Keratinocyte (primary cell): ENCODE measurements around the gene TRIM6. TPM values are rescaled to one million over a fixed set of nuclear protein-coding genes. Genes with fewer than 3 reads are reported as not detected.

Experiments
- DNase-seq: peaks from one replicate; pipeline ENCODE4 v3.0.0-alpha.2; 2011; ENCODE audit warnings: low read depth, missing footprints, low spot score
- FAIRE-seq: peaks from 2 replicates; lab custom pipeline; 2011; peaks lifted over from hg19 to GRCh38; lab: Jason Lieb, UNC
- H2AFZ ChIP-seq: 2 replicates; pipeline ENCODE4 v1.6.0; 2012; ENCODE audit warnings: low read length, control low read depth, inconsistent platforms; ENCODE audit not compliant: control insufficient read depth
- H3K27ac ChIP-seq: 2 replicates; pipeline ENCODE4 v1.5.1; 2011; ENCODE audit warnings: low read length; ENCODE audit not compliant: control insufficient read depth, insufficient read depth
- H3K27me3 ChIP-seq: 3 replicates; pipeline ENCODE4 v1.6.0; 2011; ENCODE audit warnings: low read length; ENCODE audit not compliant: control insufficient read depth, insufficient read depth; ENCODE audit errors: extremely low read depth
- H3K36me3 ChIP-seq, 2 experiments: 2 replicates in 1 of 2; 3 replicates in 1 of 2; pipeline ENCODE4 v1.5.1; 2011; ENCODE audit warnings: low read length in 2 of 2, mild to moderate bottlenecking in 1 of 2; ENCODE audit not compliant: control insufficient read depth in 2 of 2, insufficient read depth in 2 of 2; ENCODE audit errors: extremely low read depth in 1 of 2
- H3K4me1 ChIP-seq: 3 replicates; pipeline ENCODE4 v1.5.1; 2011; ENCODE audit warnings: low read length; ENCODE audit not compliant: control insufficient read depth, insufficient read depth; ENCODE audit errors: extremely low read depth
- H3K4me2 ChIP-seq: 3 replicates; pipeline ENCODE4 v1.6.0; 2011; ENCODE audit warnings: low read depth, low read length; ENCODE audit not compliant: control insufficient read depth, insufficient read depth; ENCODE audit errors: extremely low read depth
- H3K4me3 ChIP-seq, 3 experiments: fragments of 200-600 bp in 1 of 3; sonication (generic) in 1 of 3; 2 replicates in 2 of 3; 3 replicates in 1 of 3; pipeline ENCODE4 v1.5.1; 2011 to 2016; ENCODE audit warnings: low read length in 3 of 3, mild to moderate bottlenecking in 3 of 3, control low read depth in 2 of 3, inconsistent platforms in 1 of 3, low read depth in 1 of 3, mixed read lengths in 1 of 3, mixed run types in 1 of 3, moderate library complexity in 1 of 3; ENCODE audit not compliant: control insufficient read depth in 2 of 3, insufficient read depth in 2 of 3; ENCODE audit errors: extremely low read depth in 1 of 3
- H3K79me2 ChIP-seq: 2 replicates; pipeline ENCODE4 v1.6.0; 2012; ENCODE audit warnings: low read length; ENCODE audit not compliant: control insufficient read depth, insufficient read depth
- H3K9ac ChIP-seq: 3 replicates; pipeline ENCODE4 v1.6.0; 2011; ENCODE audit warnings: low read length; ENCODE audit not compliant: control insufficient read depth, insufficient read depth; ENCODE audit errors: extremely low read depth
- H3K9me1 ChIP-seq: 3 replicates; pipeline ENCODE4 v1.6.0; 2011; ENCODE audit warnings: low read length; ENCODE audit not compliant: control insufficient read depth, insufficient read depth; ENCODE audit errors: extremely low read depth
- H3K9me3 ChIP-seq: 2 replicates; pipeline ENCODE4 v1.5.1; 2012; ENCODE audit warnings: low read depth, low read length; ENCODE audit not compliant: control insufficient read depth
- H4K20me1 ChIP-seq: 3 replicates; pipeline ENCODE4 v1.6.0; 2011; ENCODE audit warnings: low read length; ENCODE audit not compliant: control insufficient read depth, insufficient read depth; ENCODE audit errors: extremely low read depth
- CTCF ChIP-seq, 3 experiments: IDR thresholded peaks in 1 of 3; conservative IDR thresholded peaks in 1 of 3; optimal IDR thresholded peaks in 1 of 3; 2 replicates in 2 of 3; 3 replicates in 1 of 3; pipeline versions ENCODE3 to v1.5.1; 2011; ENCODE audit warnings: low read length in 3 of 3, mild to moderate bottlenecking in 3 of 3, moderate library complexity in 2 of 3, control low read depth in 1 of 3, inconsistent platforms in 1 of 3; ENCODE audit not compliant: insufficient read depth in 2 of 3; ENCODE audit errors: extremely low read depth in 1 of 3
- EZH2 ChIP-seq: IDR thresholded peaks from one replicate; pipeline ENCODE4 v1.6.1; 2012; ENCODE audit warnings: inconsistent platforms, mild to moderate bottlenecking, low read length, moderate library complexity
- dilution Hi-C: fragments of 300-500 bp; cut with MboI; formaldehyde crosslinking; loops from one replicate; pipeline ENCODE4 v1.7.0; 2020; ENCODE audit warnings: low sequenced_read_pairs; ENCODE audit not compliant: extremely low pct_ligation_motif_present
- polyA plus RNA-seq, 5 experiments: library from polyadenylated mRNA; depleted of rRNA in 3 of 5; stranded (reverse) in 3 of 5; stranded (forward) in 1 of 5; unstranded in 1 of 5; fragments of >200 nt; gene quantifications; 1 replicate in 1 of 5; 2 replicates in 3 of 5; 3 replicates in 1 of 5; pipeline versions ENCODE4 v1.2.1 to v1.2.3, GENCODE V29; 2011 to 2012; ENCODE audit warnings: missing spikeins in 2 of 5, low read depth in 1 of 5, low replicate concordance in 1 of 5

TRIM6 gene
- polyA plus RNA-seq, 1 donor (not counting 4 experiments of a cell fraction or from before 2014, with no cell fraction given): 5.2 TPM

GRCh38 chr11:5611627-5612026 is 15.2 kb downstream of the TRIM6 start:
- TF ChIP-seq CTCF (optimal IDR thresholded peaks at IDR 0.05 in 1 of 3, IDR thresholded peaks at IDR 0.05 in 1 of 3, conservative IDR thresholded peaks at IDR 0.05 in 1 of 3; ENCODE audit: extremely low read depth in 1 of 3, insufficient read depth in 2 of 3, low read length in 3 of 3) (peak in 1 of 3 experiments; percentile 11), EZH2 (no peak)
- no peaks in the 10 kb centered on the region for H3K79me2 ChIP-seq
- H3K9me3 ChIP-seq: no peaks in the 10 kb centered on the region
- H3K9ac ChIP-seq: no peak overlapping the region
- dilution Hi-C loops: no loop called here
- H3K9me1 ChIP-seq: no peaks in the 10 kb centered on the region
- FAIRE-seq (no peak), DNase-seq (no peak)
- H3K36me3 ChIP-seq: peaks cover 0 to 1% of the 10 kb centered on the region in 2 experiments
- H2AFZ ChIP-seq: no peak overlapping the region
- H3K4me1 ChIP-seq: no peaks in the 10 kb centered on the region
- no peaks in the 10 kb centered on the region for H3K27me3 ChIP-seq
- H3K27ac ChIP-seq: no peak overlapping the region
- H4K20me1 ChIP-seq: no peaks in the 10 kb centered on the region
- H3K4me3 ChIP-seq: no peak overlapping the region
- no peak overlapping the region for H3K4me2 ChIP-seq

- Histone ChIP-seq H3K4me1 (peaks cover 35% of the 10 kb centered on the region), H3K9ac (peak overlapping the region; percentile 34), H2AFZ (no peak overlapping the region), H3K4me3 (peak overlapping the region in 1 of 3 experiments; percentile 37), H3K9me1 (no peaks in the 10 kb centered on the region), H3K27ac (peak overlapping the region; percentile 88), H4K20me1 (no peaks in the 10 kb centered on the region), H3K4me2 (peak overlapping the region; percentile 58), H3K27me3 (no peaks in the 10 kb centered on the region), H3K9me3 (no peaks in the 10 kb centered on the region), H3K36me3 (no peaks in the 10 kb centered on the region), H3K79me2 (no peaks in the 10 kb centered on the region)
- dilution Hi-C loops: no loop called here
- no peak for TF ChIP-seq CTCF (optimal IDR thresholded peaks at IDR 0.05 in 1 of 3, IDR thresholded peaks at IDR 0.05 in 1 of 3, conservative IDR thresholded peaks at IDR 0.05 in 1 of 3; ENCODE audit: extremely low read depth in 1 of 3, insufficient read depth in 2 of 3, low read length in 3 of 3)
- TF ChIP-seq EZH2: no peak
- DNase-seq (peak; percentile 38), FAIRE-seq (peak; percentile 80)
Measured at GRCh38 chr11:5618807-5619206, 22.4 kb downstream of the TRIM6 start.
